B cell (primary cell): Measurements from ENCODE around the gene NLRP5. TPM values are rescaled to one million over a fixed set of nuclear protein-coding genes. Genes with fewer than 3 reads are reported as not detected.

Experiments used
- ATAC-seq: fragments of 200-7000 bp; cut with Tn5 transposase; one replicate; pipeline ENCODE4 v1.10.0; 2021; ENCODE audit warnings: low read depth, mild to moderate bottlenecking, moderate number of reproducible peaks, moderate library complexity
- CTCF ChIA-PET: fragments of 350-600 bp; sonication (Branson Sonifier 250); formaldehyde crosslinking; loops from one replicate; lab custom pipeline; 2021; ENCODE audit warnings: antibody characterized with exemption, inconsistent platforms; lab: Charles Lee
- POLR2A ChIA-PET: fragments of 350-600 bp; sonication (Branson Sonifier 250); formaldehyde crosslinking; loops from one replicate; lab custom pipeline; 2021; ENCODE audit warnings: antibody characterized with exemption; lab: Charles Lee
- DNase-seq: peaks from one replicate; pipeline ENCODE4 v3.0.0; 2013
- H2AFZ ChIP-seq: 2 replicates; pipeline ENCODE4 v1.6.1; 2012; ENCODE audit warnings: mild to moderate bottlenecking, low read depth, low read length; ENCODE audit not compliant: insufficient read depth, poor library complexity, severe bottlenecking
- H3K27ac ChIP-seq, 2 donors: 1 replicate in 1 of 2; 2 replicates in 1 of 2; pipeline ENCODE4 v1.5.1; 2012 to 2013; ENCODE audit warnings: low read length in 2 of 2, mild to moderate bottlenecking in 2 of 2, moderate library complexity in 1 of 2
- H3K27me3 ChIP-seq, 4 experiments: fragments of 200-600 bp in 1 of 4; sonication (generic) in 1 of 4; replicated peaks in 1 of 4; 1 replicate in 2 of 4; 2 replicates in 2 of 4; pipeline versions ENCODE4 v1.6.1 to v1.7.0; 2013 to 2016; ENCODE audit warnings: low read length in 3 of 4, mild to moderate bottlenecking in 2 of 4, mixed read lengths in 1 of 4, moderate library complexity in 1 of 4; ENCODE audit not compliant: insufficient read depth in 4 of 4, control insufficient read depth in 3 of 4; ENCODE audit errors: control extremely low read depth in 1 of 4
- H3K36me3 ChIP-seq, 2 experiments: replicated peaks in 1 of 2; 1 replicate in 1 of 2; 2 replicates in 1 of 2; pipeline versions ENCODE4 v1.6.1 to v1.7.1; 2013; ENCODE audit warnings: low read length in 1 of 2; ENCODE audit not compliant: insufficient read depth in 2 of 2, control insufficient read depth in 1 of 2; ENCODE audit errors: control extremely low read depth in 1 of 2, extremely low read depth in 1 of 2
- H3K4me1 ChIP-seq, 2 donors: fragments of 200-600 bp in 1 of 2; sonication (generic) in 1 of 2; 1 replicate in 1 of 2; 2 replicates in 1 of 2; pipeline versions ENCODE4 v1.5.1 to v1.6.1; 2013 to 2017; ENCODE audit warnings: low read length in 2 of 2; ENCODE audit not compliant: control insufficient read depth in 2 of 2, insufficient read depth in 2 of 2
- H3K4me2 ChIP-seq: replicated peaks from 2 replicates; pipeline ENCODE3; 2012; ENCODE audit warnings: mild to moderate bottlenecking, low read depth, low read length; ENCODE audit not compliant: poor library complexity, severe bottlenecking
- H3K4me3 ChIP-seq, 5 experiments: fragments of 200-600 bp in 1 of 5; sonication (generic) in 1 of 5; 1 replicate in 3 of 5; 2 replicates in 2 of 5; pipeline versions ENCODE4 v1.5.1 to v1.7.0; 2011 to 2016; ENCODE audit warnings: low read length in 4 of 5, mild to moderate bottlenecking in 4 of 5, low read depth in 2 of 5, control low read depth in 1 of 5, moderate library complexity in 1 of 5; ENCODE audit not compliant: insufficient read depth in 1 of 5; ENCODE audit errors: control extremely low read depth in 1 of 5, extremely low read depth in 1 of 5
- H3K79me2 ChIP-seq: fragments of 200-600 bp; sonication (generic); one replicate; pipeline ENCODE4 v1.6.0; 2016; ENCODE audit warnings: low read length; ENCODE audit not compliant: control insufficient read depth, insufficient read depth
- H3K9ac ChIP-seq: fragments of 200-600 bp; sonication (generic); 2 replicates; pipeline ENCODE4 v1.6.1; 2017; ENCODE audit warnings: mild to moderate bottlenecking, low read length, moderate library complexity
- H3K9me3 ChIP-seq, 3 donors: one replicate each; pipeline versions ENCODE4 v1.6.1 to v1.7.1; 2013; ENCODE audit warnings: low read length in 2 of 3; ENCODE audit not compliant: control insufficient read depth in 2 of 3, insufficient read depth in 1 of 3; ENCODE audit errors: control extremely low read depth in 1 of 3
- H4K20me1 ChIP-seq: 2 replicates; pipeline ENCODE4 v1.6.0; 2012; ENCODE audit warnings: mild to moderate bottlenecking, low read length; ENCODE audit not compliant: insufficient read depth, control insufficient read depth, poor library complexity, severe bottlenecking
- H3K27ac Mint-ChIP-seq: one replicate; pipeline ENCODE4 v1.8.0; 2021; ENCODE audit warnings: mixed read lengths
- H3K27me3 Mint-ChIP-seq: one replicate; pipeline ENCODE4 v1.8.0; 2021; ENCODE audit warnings: mixed read lengths
- H3K4me1 Mint-ChIP-seq: one replicate; pipeline ENCODE4 v1.8.0; 2021; ENCODE audit warnings: mixed read lengths
- H3K4me3 Mint-ChIP-seq: one replicate; pipeline ENCODE4 v1.8.0; 2021; ENCODE audit warnings: mixed read lengths
- H3K9me3 Mint-ChIP-seq: one replicate; pipeline ENCODE4 v1.8.0; 2022; ENCODE audit warnings: mixed read lengths; ENCODE audit not compliant: insufficient read depth
- EZH2 ChIP-seq: IDR thresholded peaks from 2 replicates; pipeline ENCODE4 v1.6.1; 2012; ENCODE audit warnings: borderline replicate concordance, low read depth, mild to moderate bottlenecking, moderate library complexity, low read length; ENCODE audit not compliant: insufficient read depth, poor library complexity, severe bottlenecking
- WGBS: methylation state at CpG from one replicate; pipeline ENCODE4 v1.1.5; 2013; ENCODE audit warnings: missing lambda C conversion rate; ENCODE audit not compliant: insufficient coverage; 5-methylcytosine and 5-hydroxymethylcytosine counted together
- intact Hi-C: fragments of 100-400 bp; cut with micrococcal nuclease; formaldehyde crosslinking; loops from one replicate; pipeline ENCODE4 v1.10.0; 2022
- polyA plus RNA-seq: library from polyadenylated mRNA; depleted of rRNA; stranded (reverse); fragments of >200 nt; gene quantifications from 2 replicates; pipeline ENCODE4 v1.2.3, GENCODE V29; 2012
- total RNA-seq, 2 donors: library from RNA; stranded (reverse); fragments of 120-200 nt in 1 of 2; gene quantifications; 1 replicate in 1 of 2; 2 replicates in 1 of 2; pipeline versions ENCODE4 v1.2.3 to v1.2.4, GENCODE V29; 2013 to 2022
- TF ChIP-seq, protein P1 (sequence below): fragments of 200-600 bp; IDR thresholded peaks from one replicate; pipeline ENCODE4 v1.8.0; 2022; ENCODE audit warnings: antibody characterized with exemption, mild to moderate bottlenecking

The NLRP5 gene
- total and polyA plus RNA-seq, 2 donors (not counting 1 experiment from before 2014, with no cell fraction given): not detected

DNA sequence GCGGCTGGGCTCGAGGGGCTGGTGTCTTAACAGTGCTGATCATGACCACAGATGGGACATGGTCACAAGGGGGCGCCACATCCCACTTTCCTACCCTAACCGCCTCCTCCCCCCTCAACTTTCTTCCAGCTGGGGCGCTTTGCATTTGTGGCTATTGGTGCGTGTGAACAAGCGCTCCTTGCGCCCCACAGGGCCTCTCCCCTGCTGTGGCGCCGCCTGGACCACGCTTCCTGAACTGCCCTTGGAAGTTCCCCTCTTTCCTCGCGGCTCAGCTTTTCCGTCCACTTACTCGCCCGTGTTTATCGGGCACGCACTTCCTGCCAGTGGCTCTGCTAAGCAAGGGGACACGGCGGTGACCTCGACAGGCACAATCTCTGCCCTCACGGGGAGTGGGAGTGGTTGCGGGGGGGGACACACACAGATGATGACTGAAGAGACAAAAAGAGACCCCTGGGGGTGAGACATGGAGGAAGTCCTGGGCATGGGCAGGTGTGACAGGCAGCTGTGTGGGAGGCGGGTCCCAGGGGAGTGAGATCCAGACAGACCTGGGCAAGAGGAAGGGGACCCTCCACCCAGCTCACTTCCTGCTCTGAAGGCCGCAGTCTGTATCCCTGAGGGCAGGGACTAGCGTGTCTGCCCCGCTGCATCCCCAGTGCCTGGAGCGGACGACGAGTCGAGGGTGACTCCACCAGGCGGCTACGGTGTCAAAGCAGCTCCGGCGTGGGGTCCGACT lies 94.3 kb downstream of the NLRP5 start:
- no peaks in the 10 kb centered on the region for H3K9me3 Mint-ChIP-seq
- peak; percentile 78 for ATAC-seq
- peaks cover 12% of the 10 kb centered on the region for H3K4me1 Mint-ChIP-seq

DNA sequence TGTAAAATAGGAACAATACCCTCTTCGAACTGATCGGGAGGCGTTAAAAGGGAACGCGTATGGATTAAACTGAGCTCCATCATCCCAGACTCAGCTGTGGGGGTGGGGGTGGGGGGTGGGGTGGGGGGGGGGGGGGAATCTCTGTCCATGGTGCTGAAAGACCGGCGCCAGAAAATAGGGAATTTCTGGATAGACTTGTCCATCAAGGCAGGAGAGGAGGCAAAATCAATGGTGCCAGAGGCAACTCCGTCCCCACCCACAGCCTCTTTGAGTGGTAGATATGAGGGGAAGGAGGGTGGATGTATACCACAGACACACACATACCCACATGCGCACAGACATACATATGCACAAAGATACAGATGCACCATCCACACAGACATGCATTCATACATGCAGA lies 97.1 kb downstream of the NLRP5 start:
- H3K27ac Mint-ChIP-seq: no peak overlapping the region
- H3K4me3 Mint-ChIP-seq: no peak overlapping the region
- H3K27me3 Mint-ChIP-seq: no peaks in the 10 kb centered on the region
- no peak for TF ChIP-seq EZH2
- TF ChIP-seq, protein P1, sequence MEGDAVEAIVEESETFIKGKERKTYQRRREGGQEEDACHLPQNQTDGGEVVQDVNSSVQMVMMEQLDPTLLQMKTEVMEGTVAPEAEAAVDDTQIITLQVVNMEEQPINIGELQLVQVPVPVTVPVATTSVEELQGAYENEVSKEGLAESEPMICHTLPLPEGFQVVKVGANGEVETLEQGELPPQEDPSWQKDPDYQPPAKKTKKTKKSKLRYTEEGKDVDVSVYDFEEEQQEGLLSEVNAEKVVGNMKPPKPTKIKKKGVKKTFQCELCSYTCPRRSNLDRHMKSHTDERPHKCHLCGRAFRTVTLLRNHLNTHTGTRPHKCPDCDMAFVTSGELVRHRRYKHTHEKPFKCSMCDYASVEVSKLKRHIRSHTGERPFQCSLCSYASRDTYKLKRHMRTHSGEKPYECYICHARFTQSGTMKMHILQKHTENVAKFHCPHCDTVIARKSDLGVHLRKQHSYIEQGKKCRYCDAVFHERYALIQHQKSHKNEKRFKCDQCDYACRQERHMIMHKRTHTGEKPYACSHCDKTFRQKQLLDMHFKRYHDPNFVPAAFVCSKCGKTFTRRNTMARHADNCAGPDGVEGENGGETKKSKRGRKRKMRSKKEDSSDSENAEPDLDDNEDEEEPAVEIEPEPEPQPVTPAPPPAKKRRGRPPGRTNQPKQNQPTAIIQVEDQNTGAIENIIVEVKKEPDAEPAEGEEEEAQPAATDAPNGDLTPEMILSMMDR: no peak
- WGBS: 100% methylated on average over 1 of the region's 9 CpGs
- CTCF ChIA-PET: no interaction called here
- no peak for DNase-seq
- peaks cover 33% of the 10 kb centered on the region for H4K20me1 ChIP-seq
- peaks cover 0 to 3% of the 10 kb centered on the region in 2 experiments for H3K36me3 ChIP-seq
- no peaks in the 10 kb centered on the region for H3K27me3 ChIP-seq
- no peak overlapping the region for H3K27ac ChIP-seq
- POLR2A ChIA-PET: no interaction called here
- H2AFZ ChIP-seq: no peak overlapping the region
- H3K4me1 Mint-ChIP-seq: peaks cover 10% of the 10 kb centered on the region
- peaks cover 12 to 16% of the 10 kb centered on the region in 2 donors for H3K4me1 ChIP-seq
- H3K9me3 Mint-ChIP-seq: no peaks in the 10 kb centered on the region
- no peak overlapping the region for H3K9ac ChIP-seq
- H3K4me3 ChIP-seq: no peak overlapping the region
- no peak for ATAC-seq
- H3K79me2 ChIP-seq: no peaks in the 10 kb centered on the region
- H3K4me2 ChIP-seq: no peak overlapping the region
- intact Hi-C loops: no loop called here
- no peaks in the 10 kb centered on the region for H3K9me3 ChIP-seq

More for the DNA sequence above, 94.3 kb downstream of the NLRP5 start:
- Histone ChIP-seq H3K79me2 (no peaks in the 10 kb centered on the region), H3K9me3 (peaks cover 0 to 5% (median 0%) of the 10 kb centered on the region in 3 donors), H3K27me3 (no peaks in the 10 kb centered on the region), H4K20me1 (peaks cover 12% of the 10 kb centered on the region), H3K36me3 (no peaks in the 10 kb centered on the region), H2AFZ (peak overlapping the region; percentile 73), H3K9ac (peak overlapping the region; percentile 72), H3K4me2 (peak overlapping the region; percentile 98), H3K4me1 (peaks cover 12 to 16% of the 10 kb centered on the region in 2 donors), H3K4me3 (peak overlapping the region; percentile 13 to 74 (median 45)), H3K27ac (no peak overlapping the region)
- no peak for TF ChIP-seq EZH2
- TF ChIP-seq, protein P1: peak; percentile 70
- POLR2A ChIA-PET: no interaction called here
- Mint-ChIP-seq H3K27me3 (no peaks in the 10 kb centered on the region), H3K4me3 (peak overlapping the region; percentile 95), H3K27ac (peak overlapping the region; percentile 75)
- CTCF ChIA-PET: interaction anchor here (0.6 to 10.5 kb wide), 28 partner anchors 10 to 448 kb away, joined by 3 to 196 read pairs (median 4); partner anchors contain the start of genes GALP and ZSCAN5A
- peak; percentile 88 for DNase-seq
- 1% methylated on average over 35 of the region's 36 CpGs for WGBS
- intact Hi-C loops: loop anchor here (1.0 kb wide), 2 partner anchors 40 to 233 kb away; partner anchors contain the start of genes ZNF787 and ZSCAN5A
